Activated T-cell treated with anti-CD3 and anti-CD28 coated beads for 1 hour (primary cell): Measurements from ENCODE around the gene CHST8.
"Not testable (repeated sequence)": the region's sequence is repeated elsewhere in the genome, so short reads cannot be mapped to it uniquely, and the experiment has no call there.

Source experiments
- DNase-seq: peaks from one replicate; pipeline ENCODE4 v3.0.0-alpha.2; 2020; ENCODE audit warnings: low read depth

Gene CHST8

DNA sequence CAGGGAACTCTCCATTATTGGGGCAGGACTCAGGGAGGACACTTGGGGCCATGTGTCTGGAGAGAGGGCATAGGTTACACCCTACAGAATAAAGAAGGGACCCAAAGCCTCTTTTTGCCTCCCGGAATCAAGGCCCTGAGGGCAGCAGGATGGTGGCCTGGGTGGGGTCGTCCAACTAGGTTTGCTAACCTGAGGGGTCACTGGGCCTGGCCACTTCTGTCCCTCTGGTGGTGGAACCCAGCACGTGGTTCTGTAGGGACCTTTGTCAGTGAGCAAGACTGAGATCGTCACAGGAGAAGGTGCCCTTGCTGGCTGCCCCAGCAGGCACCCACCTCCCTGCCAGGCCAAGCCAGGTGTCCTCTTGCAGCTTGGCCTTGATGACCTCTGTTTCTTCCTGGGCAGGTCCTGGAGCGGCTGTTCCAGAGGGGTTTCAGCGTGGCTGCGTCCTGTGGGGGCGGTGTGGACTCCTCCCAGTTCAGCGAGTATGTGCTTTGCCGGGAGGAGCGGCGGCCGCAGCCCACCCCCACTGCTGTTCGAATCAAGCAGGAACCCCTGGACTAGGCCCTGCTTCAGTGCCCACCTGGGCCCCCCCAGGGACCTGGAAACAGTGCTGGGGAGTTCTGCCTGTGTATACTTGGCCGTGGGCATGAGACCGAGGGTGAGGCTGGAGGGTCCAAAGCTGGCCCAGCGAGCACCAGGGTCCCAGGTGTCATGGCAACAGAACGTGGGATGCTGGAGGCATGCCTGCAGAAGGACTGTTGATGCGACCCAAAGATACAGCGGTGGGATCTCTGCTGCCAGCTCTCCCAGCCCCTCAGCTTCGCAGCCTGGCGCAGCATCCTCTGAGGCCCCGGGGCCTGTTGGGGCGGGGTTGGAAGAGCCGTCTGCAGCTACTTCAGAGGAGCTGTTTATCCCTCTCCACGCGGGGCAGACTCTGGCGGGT, 190.9 kb downstream of the CHST8 start:
- no peak for DNase-seq

DNA sequence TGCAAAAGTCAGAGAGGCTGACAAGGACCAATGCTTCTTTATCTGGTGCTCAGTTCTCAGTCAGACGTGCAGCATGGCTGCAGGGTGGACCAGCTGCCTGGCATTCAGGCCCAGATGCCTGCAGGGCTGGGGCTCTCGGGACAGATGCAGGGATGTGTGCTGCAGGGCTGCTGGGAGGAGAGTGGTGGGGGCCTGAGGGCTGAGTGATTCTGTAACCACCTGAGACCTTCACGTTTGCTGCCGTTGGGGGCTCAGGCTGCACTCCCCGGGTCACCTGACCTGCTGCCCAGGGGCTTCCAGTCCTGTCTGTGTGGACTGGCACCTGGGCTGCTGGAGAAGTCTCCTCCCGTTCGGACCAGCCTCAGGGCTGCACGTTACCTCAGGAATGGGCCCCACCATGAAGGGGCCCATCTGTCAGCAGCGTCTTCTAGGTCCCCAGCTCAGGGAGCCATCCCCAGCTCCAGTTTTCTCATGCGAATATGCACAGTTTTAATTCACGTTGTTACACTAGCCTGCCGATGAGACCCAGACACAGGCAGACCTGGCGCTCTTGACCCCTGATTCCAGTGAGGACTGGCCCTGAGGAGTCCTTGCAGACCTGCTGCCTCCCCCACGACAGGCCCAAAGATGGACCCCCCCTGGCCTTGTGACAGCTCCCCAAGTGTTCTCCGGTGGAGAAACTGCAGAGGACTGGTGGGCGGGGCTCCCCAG, 191.8 kb downstream of the CHST8 start:
- no peak for DNase-seq

DNA sequence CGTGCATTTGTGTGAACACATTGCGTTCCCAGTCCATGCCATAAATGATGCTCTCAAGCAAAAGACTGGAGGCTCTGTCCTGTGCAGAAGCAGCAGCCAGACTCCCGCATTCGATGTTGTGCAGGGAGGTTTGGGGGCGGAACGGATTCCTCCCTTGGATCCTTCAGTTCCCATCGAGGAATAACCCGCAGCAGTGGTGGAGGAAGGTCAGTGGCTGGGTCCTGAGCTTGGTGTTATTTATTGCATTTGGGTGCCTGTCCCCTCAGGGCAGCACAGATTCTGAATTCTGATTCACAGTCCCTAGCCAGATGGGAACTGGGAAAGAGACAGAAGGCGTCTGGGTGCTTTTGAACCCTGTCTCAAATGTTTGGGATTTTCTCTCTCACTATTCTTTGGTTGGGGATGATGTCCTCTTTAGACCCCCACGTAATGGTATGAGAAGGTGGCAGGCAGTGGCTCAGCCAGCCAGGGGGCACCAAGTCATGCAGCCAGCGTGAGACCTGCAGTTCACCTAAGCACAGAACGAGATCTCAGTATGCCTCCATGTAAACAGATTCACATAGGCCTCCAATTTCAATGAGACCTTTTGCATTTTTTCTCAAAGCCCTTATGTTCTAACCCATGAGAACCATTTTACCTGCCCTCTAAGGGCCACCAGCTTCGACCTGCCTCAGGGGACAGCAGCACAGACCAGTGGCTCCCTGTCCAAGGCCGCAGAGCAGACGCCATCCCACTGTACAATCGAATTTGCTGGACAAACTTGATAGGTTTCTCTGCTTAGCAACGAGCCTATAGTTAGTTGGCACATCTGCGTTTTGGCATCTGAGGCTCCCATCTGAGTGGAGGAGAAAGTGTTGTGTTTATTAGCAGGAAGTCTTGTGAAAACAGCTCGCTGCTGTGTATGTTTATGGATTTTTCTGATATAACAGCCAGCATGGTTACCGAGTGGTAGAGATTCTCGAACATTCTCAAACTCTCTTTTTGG, 192.7 kb downstream of the CHST8 start:
- no peak for DNase-seq

DNA sequence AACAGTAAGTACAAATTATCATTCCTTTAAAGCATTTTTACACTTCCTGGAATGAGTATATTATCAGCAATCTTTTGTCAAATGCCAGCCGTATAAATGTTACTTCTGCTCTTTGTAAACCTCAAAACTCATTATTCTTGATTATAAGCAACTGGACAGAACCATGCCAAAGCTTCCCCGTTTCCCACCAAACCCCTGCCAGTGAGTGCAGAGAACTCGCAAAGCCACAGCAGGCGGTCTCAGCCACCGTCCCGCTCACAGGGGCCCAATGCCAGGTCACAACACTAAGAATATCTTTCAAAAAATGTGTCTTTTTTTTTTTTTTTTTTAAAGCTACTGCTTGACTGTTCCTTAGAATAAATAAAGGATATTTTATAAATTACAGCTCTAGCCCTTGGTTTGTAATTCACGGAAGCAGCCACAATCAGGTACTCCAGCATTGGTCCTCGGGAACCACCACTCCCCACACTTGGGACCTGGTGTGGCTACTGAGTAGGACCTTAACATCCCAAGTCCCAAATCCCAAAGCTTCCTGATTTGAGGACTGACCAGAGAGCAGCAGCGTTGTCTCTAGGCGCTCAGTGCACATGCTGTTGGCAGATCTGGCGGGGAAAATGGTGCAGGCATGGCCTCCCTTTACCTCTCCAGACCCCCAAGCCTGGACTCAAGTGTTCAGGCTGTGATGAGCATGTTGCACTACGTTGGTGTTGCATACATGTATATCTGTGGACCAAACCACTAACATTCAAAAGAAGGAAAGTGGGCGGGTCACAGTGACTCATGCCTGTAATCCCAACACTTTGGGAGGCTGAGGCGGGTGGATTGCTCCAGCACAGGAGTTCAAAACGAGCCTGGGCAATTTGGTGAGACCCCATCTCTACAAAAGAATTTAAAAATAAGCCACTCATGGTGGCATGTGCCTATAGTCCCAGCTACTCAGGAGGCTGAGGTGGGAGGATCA, 193.9 kb downstream of the CHST8 start:
- no peak for DNase-seq

DNA sequence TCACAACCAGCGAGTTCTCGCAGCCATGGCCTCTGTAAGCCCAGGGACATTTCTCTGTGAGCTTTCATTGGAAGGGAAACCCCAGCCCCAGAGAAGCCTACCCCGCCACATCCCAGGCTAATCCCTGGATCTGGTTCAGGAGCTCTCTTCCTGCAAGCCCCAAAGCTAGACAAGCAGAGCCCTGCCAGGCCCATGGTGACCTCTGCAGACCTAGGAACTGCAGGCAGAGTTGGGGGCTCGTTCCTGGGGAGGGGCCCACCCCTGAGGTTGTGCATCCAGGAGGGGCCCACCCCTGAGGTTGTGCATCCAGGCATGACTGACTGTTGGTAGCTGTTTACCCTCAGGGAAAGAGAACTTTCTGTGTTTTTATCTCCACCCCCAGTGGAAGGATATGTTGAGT, 196.7 kb downstream of the CHST8 start:
- DNase-seq, result no peak

DNA sequence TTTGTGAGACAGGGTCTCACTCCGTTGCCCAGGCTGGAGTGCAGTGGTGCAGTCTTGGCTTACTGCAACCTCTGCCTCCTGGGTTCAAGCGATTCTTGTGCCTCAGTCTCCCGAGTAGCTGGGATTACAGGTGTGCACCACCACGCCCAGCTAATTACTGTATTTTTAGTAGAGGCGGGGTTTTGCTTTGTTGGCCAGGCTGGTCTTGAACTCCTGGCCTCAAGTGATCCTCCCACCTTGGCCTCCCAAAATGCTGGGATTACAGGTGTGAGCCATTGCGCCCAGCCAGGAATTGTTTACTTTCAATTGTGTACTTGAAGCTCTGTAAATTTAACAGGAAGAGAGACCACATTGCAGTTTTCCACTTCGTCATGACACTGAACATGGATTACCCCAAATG, 197.3 kb downstream of the CHST8 start:
- not testable (repeated sequence) for DNase-seq

DNA sequence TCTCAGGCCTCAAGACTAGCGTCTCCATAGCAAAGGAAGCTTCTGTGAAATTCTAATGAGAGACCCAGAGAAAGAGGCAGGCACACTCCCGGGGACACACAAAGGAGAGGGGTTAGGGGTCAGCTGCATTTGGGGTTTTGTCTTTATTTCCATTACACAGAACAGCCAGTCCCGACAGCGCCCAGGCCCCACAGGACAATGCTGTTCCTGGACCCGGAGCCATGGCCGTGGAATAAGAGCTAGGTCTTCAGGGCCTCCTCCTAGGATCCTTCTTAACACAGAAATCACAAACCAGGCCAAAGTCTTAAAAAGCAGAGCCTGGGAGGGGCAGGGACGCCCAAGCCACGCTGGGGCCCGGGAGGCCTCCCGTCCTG, 197.7 kb downstream of the CHST8 start:
- DNase-seq, result no peak

DNA sequence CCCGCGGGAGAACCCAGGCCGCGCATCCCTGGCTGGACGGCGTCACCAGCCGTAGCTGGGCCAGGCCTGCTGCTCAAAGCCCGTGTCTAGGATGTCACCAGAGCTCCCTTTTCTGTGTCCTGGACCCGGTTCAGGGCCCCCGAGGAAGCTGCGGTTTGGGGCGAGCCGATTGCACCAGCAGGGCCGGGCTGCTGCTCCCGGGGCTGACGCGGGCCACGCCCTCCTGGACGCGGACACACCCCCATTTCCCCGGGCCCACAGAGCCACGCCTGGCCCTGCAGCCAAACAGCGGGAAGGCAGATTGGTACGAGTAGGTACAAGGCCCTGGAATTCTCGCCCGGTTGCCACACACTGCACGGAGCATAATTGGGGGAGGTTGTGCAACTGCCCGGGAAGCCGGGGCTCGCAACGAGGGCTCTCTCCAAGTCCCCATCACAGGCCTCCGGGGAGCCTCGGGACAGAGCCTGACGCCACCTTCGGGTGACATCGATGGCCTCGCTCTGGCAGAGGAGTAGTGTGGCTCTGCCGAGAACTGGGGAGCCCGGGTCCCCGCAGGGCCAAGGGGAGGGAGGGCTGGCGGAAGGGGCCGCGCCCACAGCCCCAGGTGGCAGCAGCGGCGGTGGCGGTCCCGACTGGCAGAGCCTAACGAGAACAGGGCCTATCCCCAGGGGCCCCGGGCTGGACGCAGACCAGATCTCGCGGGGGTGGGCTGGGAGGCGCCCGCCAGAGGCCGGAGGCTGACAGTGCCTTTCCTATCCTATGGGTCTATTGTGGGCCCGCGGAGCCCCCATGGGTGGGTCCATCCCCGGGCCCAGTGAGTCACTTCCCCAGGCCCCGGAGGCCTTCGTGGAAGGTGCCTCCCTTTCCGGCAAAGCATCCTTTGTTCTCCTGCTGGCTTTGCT, 198.4 kb downstream of the CHST8 start:
- DNase-seq, result peak; percentile 24

DNA sequence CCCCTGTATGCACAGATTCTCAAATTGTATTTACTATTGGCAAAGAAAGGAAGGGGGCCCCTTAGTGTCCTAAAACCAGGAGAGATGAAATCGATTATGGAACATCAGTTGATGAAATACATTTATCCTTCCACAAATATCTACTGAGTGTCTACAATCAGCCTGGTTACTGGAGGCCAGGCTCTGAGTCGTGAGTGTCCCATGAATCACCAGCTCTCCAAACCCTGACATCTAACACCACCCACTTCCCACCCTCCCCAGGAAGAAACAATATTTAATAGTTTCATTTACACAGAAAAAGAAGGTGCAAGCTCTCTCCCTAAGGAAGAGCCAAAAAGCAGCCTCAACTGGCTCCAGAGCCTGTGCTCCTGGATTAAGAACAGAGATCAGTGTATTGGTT, 200.1 kb downstream of the CHST8 start:
- DNase-seq, result no peak
